K562 (cell line): Measurements from ENCODE around the gene RBFA. TPM values are rescaled to one million over a fixed set of nuclear protein-coding genes. Genes with fewer than 3 reads are reported as not detected.

ENCODE experiments used
- CBFA2T2 ChIP-seq: fragments of 450-650 bp; conservative IDR thresholded peaks from 2 replicates; pipeline ENCODE4 v1.6.1; 2017; ENCODE audit warnings: mild to moderate bottlenecking
- CEBPB ChIP-seq: fragments of 450-650 bp; IDR thresholded peaks from 2 replicates; pipeline ENCODE4 v1.6.1; 2016; ENCODE audit warnings: missing genetic modification characterization, missing compliant biosample characterization
- CHAMP1 ChIP-seq: fragments of 450-650 bp; IDR thresholded peaks from 2 replicates; pipeline ENCODE4 v1.6.1; 2016; ENCODE audit warnings: mild to moderate bottlenecking
- DPF2 ChIP-seq: fragments of 450-650 bp; IDR thresholded peaks from 2 replicates; pipeline ENCODE4 v1.6.1; 2016
- ESRRB ChIP-seq: fragments of 250-450 bp; sonication (Bioruptor Pico); IDR thresholded peaks from 2 replicates; pipeline ENCODE4 v1.5.0; 2020; ENCODE audit warnings: mild to moderate bottlenecking, moderate library complexity, borderline replicate concordance
- EWSR1 ChIP-seq: fragments of 450-650 bp; IDR thresholded peaks from 2 replicates; pipeline ENCODE4 v1.6.1; 2018; ENCODE audit warnings: borderline replicate concordance, mild to moderate bottlenecking, low read depth, moderate library complexity; ENCODE audit not compliant: partially characterized antibody
- FOXK2 ChIP-seq, 2 experiments: fragments of 450-650 bp; IDR thresholded peaks in 1 of 2; conservative IDR thresholded peaks in 1 of 2; 2 replicates each; pipeline ENCODE4 v1.6.1; 2016; ENCODE audit warnings: low read depth in 2 of 2, mild to moderate bottlenecking in 1 of 2
- HNRNPK ChIP-seq: fragments of 200-400 bp; formaldehyde crosslinking; IDR thresholded peaks from one replicate; pipeline ENCODE4 v1.6.1; 2018; ENCODE audit warnings: mild to moderate bottlenecking, low read depth, low read length; ENCODE audit not compliant: poor library complexity, severe bottlenecking
- KAT8 ChIP-seq: fragments of 450-650 bp; IDR thresholded peaks from 2 replicates; pipeline ENCODE4 v1.6.1; 2016; ENCODE audit warnings: low read depth, mild to moderate bottlenecking
- MCM3 ChIP-seq: fragments of 450-650 bp; IDR thresholded peaks from 2 replicates; pipeline ENCODE4 v1.6.1; 2016
- MLLT1 ChIP-seq, 2 experiments: fragments of 450-650 bp; IDR thresholded peaks; 2 replicates each; pipeline ENCODE4 v1.6.1; 2016
- NR2F6 ChIP-seq: fragments of 450-650 bp; formaldehyde crosslinking; IDR thresholded peaks from 2 replicates; pipeline ENCODE4 v1.4.0; 2020; ENCODE audit warnings: mild to moderate bottlenecking
- PREB ChIP-seq: sonication (generic); formaldehyde crosslinking; IDR thresholded peaks from 2 replicates; pipeline ENCODE4 v1.8.1; 2023; ENCODE audit warnings: mild to moderate bottlenecking, missing genetic modification reagents
- SOX6 ChIP-seq: fragments of 450-650 bp; IDR thresholded peaks from 2 replicates; pipeline ENCODE4 v1.6.1; 2014; ENCODE audit warnings: mild to moderate bottlenecking
- SREBF2 ChIP-seq: sonication (generic); formaldehyde crosslinking; IDR thresholded peaks from 2 replicates; pipeline ENCODE4 v1.4.0; 2020; ENCODE audit warnings: mild to moderate bottlenecking, missing genetic modification reagents
- SUPT5H ChIP-seq: fragments of 450-650 bp; IDR thresholded peaks from 2 replicates; pipeline ENCODE4 v1.6.1; 2016
- USF1 ChIP-seq: sonication (generic); formaldehyde crosslinking; IDR thresholded peaks from 2 replicates; pipeline ENCODE4 v1.9.0; 2022; ENCODE audit warnings: mild to moderate bottlenecking, missing genetic modification reagents
- WHSC1 ChIP-seq: IDR thresholded peaks from one replicate; pipeline ENCODE4 v1.6.1; 2012; ENCODE audit warnings: low read length, control low read depth, inconsistent platforms
- XRCC5 ChIP-seq: fragments of 200-400 bp; formaldehyde crosslinking; IDR thresholded peaks from 2 replicates; pipeline ENCODE4 v1.6.1; 2017; ENCODE audit warnings: low read depth, mild to moderate bottlenecking, low read length
- ZBTB5 ChIP-seq: fragments of 450-650 bp; IDR thresholded peaks from 2 replicates; pipeline ENCODE4 v1.6.1; 2017; ENCODE audit warnings: antibody characterized with exemption
- ZKSCAN1 ChIP-seq: fragments of 150-350 bp; IDR thresholded peaks from 2 replicates; pipeline ENCODE4 v1.6.1; 2016; ENCODE audit warnings: low read depth, low read length
- ZNF174 ChIP-seq: fragments of 250-450 bp; sonication (Bioruptor Pico); IDR thresholded peaks from 2 replicates; pipeline ENCODE4 v1.4.0; 2020; ENCODE audit warnings: mild to moderate bottlenecking
- ZNF197 ChIP-seq: fragments of 200-800 bp; sonication (Bioruptor generic); IDR thresholded peaks from 2 replicates; pipeline ENCODE4 v1.6.1; 2016; ENCODE audit warnings: low read depth, missing genetic modification characterization, missing compliant biosample characterization
- ZNF253 ChIP-seq: fragments of 250-450 bp; sonication (Bioruptor Pico); conservative IDR thresholded peaks from 2 replicates; pipeline ENCODE4 v1.6.1; 2021; ENCODE audit warnings: mild to moderate bottlenecking
- ZNF75A ChIP-seq: fragments of 450-650 bp; formaldehyde crosslinking; IDR thresholded peaks from 2 replicates; pipeline ENCODE4 v1.4.0; 2020; ENCODE audit warnings: mild to moderate bottlenecking
- polyA plus RNA-seq, 8 experiments: library from polyadenylated mRNA; depleted of rRNA in 4 of 8; stranded (reverse) in 5 of 8; unstranded in 3 of 8; fragments of >200 nt; fragmentation: Nextera tagmentation in 2 of 8; fragmentation: Illumina TruSeq in 1 of 8; extraction: Ambion mirVana in 2 of 8; extraction: Trizol in 1 of 8; gene quantifications; 2 replicates each; pipeline versions ENCODE4 v1.2.1 to v1.2.3, GENCODE V29; 2011 to 2014; ENCODE audit warnings: inconsistent platforms in 1 of 8, missing spikeins in 1 of 8
- total RNA-seq, 7 experiments: library from RNA; depleted of rRNA in 6 of 7; stranded (reverse); fragments of >200 nt in 6 of 7; fragmentation: Illumina TruSeq in 2 of 7; extraction: Trizol in 2 of 7; gene quantifications; 2 replicates each; pipeline versions ENCODE4 v1.2.1 to v1.2.3, GENCODE V29; 2011 to 2021; ENCODE audit warnings: low replicate concordance in 1 of 7

RBFA gene
- total and polyA plus RNA-seq, 9 of the 15 experiments (the other 6 are each of a cell fraction or from before 2014, with no cell fraction given): 3.4 to 41.9 (median 25.8) TPM

- TF ChIP-seq ZBTB5 (no peak), SOX6 (peak; percentile 19; the same call in 1 of the 2 replicates), ZNF253 (CRISPR knock-in tag) (no peak), CHAMP1 (no peak), ZNF174 (CRISPR knock-in tag) (no peak), NR2F6 (CRISPR knock-in tag) (no peak), ESRRB (no peak), FOXK2 (conservative IDR thresholded peaks at IDR 0.05 in 1 of 2, IDR thresholded peaks at IDR 0.05 in 1 of 2; ENCODE audit: low read depth in 2 of 2) (no peak), ZNF75A (no peak), HNRNPK (no peak), WHSC1 (no peak), EWSR1 (no peak), SUPT5H (no peak), KAT8 (no peak), CBFA2T2 (peak; percentile 48; the same call in 1 of the 2 replicates), DPF2 (no peak), MCM3 (no peak), ZNF197 (CRISPR knock-in tag) (no peak), XRCC5 (no peak), MLLT1 (IDR thresholded peaks at IDR 0.05) (no peak), CEBPB (tag) (peak; percentile 65), USF1 (CRISPR knock-in tag) (no peak), PREB (CRISPR knock-in tag) (no peak), SREBF2 (no peak), ZKSCAN1 (no peak)
Observed at GRCh38 chr18:80029690-80030089, 4.5 kb upstream of the RBFA start (continued).
